Smooth muscle cell of the brain vasculature (primary cell): Measurements from ENCODE around the gene IER2.

Experiments used
- DNase-seq: peaks from one replicate; pipeline ENCODE4 v3.0.0-alpha.2; 2012; ENCODE audit warnings: low read depth, low spot score

Gene IER2

GRCh38 chr19:13118424-13119193, 31.6 kb upstream of the IER2 start:
- DNase-seq = no peak

- no peak for DNase-seq
These were observed 30.6 kb upstream of the IER2 start for GRCh38 chr19:13119627-13120026.

- DNase-seq = no peak
These were observed 30.2 kb upstream of the IER2 start for GRCh38 chr19:13120031-13120430.

- peak; percentile 55 for DNase-seq
These were observed 29.4 kb upstream of the IER2 start for GRCh38 chr19:13120817-13121216.

GRCh38 chr19:13121551-13122274, 28.5 kb upstream of the IER2 start:
- no peak for DNase-seq

- DNase-seq = no peak
These were observed 27.8 kb upstream of the IER2 start for GRCh38 chr19:13122275-13122878.

GRCh38 chr19:13122980-13123957, 26.9 kb upstream of the IER2 start:
- DNase-seq = no peak

GRCh38 chr19:13127051-13127450, 23.2 kb upstream of the IER2 start:
- DNase-seq = no peak

GRCh38 chr19:13127811-13128575, 22.2 kb upstream of the IER2 start:
- no peak for DNase-seq

GRCh38 chr19:13128583-13128982, 21.6 kb upstream of the IER2 start:
- DNase-seq = no peak

- no peak for DNase-seq
These were observed 20.8 kb upstream of the IER2 start for GRCh38 chr19:13129384-13129783.

GRCh38 chr19:13130886-13131490, 19.2 kb upstream of the IER2 start:
- DNase-seq = no peak

GRCh38 chr19:13132471-13133180, 17.6 kb upstream of the IER2 start:
- DNase-seq = no peak

- no peak for DNase-seq
These were observed 16.9 kb upstream of the IER2 start for GRCh38 chr19:13133241-13133870.

- DNase-seq = no peak
These were observed 15.6 kb upstream of the IER2 start for GRCh38 chr19:13134626-13135025.

GRCh38 chr19:13135068-13136062, 14.8 kb upstream of the IER2 start:
- DNase-seq = no peak

- DNase-seq = no peak
These were observed 12.9 kb upstream of the IER2 start for GRCh38 chr19:13137290-13137794.
